Measurements from ENCODE around the gene IKZF2. TPM values are rescaled to one million over a fixed set of nuclear protein-coding genes. Genes with fewer than 3 reads are reported as not detected.

IKZF2 gene
- polyA plus RNA-seq, 4 donors: under 0.01 to 3.7 (median 0.22) TPM

DNA sequence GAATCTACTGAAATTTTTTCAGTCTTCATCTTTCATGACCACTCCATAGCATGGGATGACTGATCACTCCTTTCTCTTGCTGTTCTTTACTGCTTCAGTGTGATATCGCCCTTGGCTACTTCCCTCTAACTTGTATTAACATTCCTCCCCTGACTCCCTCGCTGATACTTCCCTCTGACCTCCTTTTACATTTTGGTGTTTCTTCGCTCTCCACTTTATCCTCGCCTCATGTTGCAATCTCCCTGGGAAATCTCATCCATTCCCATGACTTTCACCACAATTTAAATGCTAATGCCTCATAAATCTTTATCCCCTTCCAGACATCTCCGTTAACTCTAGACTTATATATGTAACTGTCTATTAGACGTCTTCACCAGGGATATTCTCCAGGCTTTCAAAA lies 167.3 kb downstream of the IKZF2 start:
- DNase-seq (no peak), FAIRE-seq (no peak)
- H3K36me3 ChIP-seq (ENCODE audit: control insufficient read depth in 3 of 3, insufficient read depth in 2 of 3, low read depth in 1 of 3, low read length in 3 of 3): no peaks in the 10 kb centered on the region
- no peaks in the 10 kb centered on the region for H3K4me1 ChIP-seq (ENCODE audit: control insufficient read depth in 3 of 3, insufficient read depth in 2 of 3, low read depth in 1 of 3, low read length in 2 of 3)
- no peaks in the 10 kb centered on the region for H3K27me3 ChIP-seq (ENCODE audit: control insufficient read depth in 3 of 3, insufficient read depth in 3 of 3, low read length in 3 of 3)
- H3K4me3 ChIP-seq (ENCODE audit: low read depth in 1 of 3, low read length in 3 of 3): no peak overlapping the region
- 85 to 94% (median 92%) methylated on average over 6 of the region's 6 CpGs for WGBS, 3 donors
- H3K27ac ChIP-seq (ENCODE audit: low read depth in 1 of 3, low read length in 2 of 3): no peak overlapping the region
- no peaks in the 10 kb centered on the region for H3K9me3 ChIP-seq (ENCODE audit: control insufficient read depth in 2 of 2, insufficient read depth in 1 of 2, low read depth in 1 of 2, low read length in 1 of 2)

DNA sequence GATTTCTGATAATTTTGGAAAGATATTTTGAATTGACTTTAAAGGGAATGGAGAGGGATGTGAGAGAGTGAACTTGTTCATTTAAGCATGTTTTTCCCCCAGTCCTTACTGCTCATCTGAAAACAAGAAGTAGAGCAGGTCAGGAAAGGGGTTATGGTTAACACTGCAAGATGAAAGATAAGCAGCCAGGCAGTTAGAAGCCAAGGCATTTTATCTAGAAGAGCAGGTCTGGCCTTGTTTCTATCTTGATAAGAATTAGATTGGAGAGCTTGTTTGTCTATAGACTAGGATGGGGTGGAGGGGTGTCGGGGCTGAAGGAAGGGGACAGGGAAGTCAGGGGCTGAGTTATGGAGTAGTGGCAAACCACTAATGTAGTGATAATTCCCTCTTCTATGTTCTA lies 171.6 kb downstream of the IKZF2 start:
- H3K4me1 ChIP-seq (ENCODE audit: control insufficient read depth in 3 of 3, insufficient read depth in 2 of 3, low read depth in 1 of 3, low read length in 2 of 3): no peaks in the 10 kb centered on the region
- H3K27me3 ChIP-seq (ENCODE audit: control insufficient read depth in 3 of 3, insufficient read depth in 3 of 3, low read length in 3 of 3): no peaks in the 10 kb centered on the region
- H3K27ac ChIP-seq (ENCODE audit: low read depth in 1 of 3, low read length in 2 of 3): no peak overlapping the region
- peak in 1 of 2 donors; percentile 8 for DNase-seq
- no peaks in the 10 kb centered on the region for H3K36me3 ChIP-seq (ENCODE audit: control insufficient read depth in 3 of 3, insufficient read depth in 2 of 3, low read depth in 1 of 3, low read length in 3 of 3)
- no peak overlapping the region for H3K4me3 ChIP-seq (ENCODE audit: low read depth in 1 of 3, low read length in 3 of 3)
- WGBS, 3 donors: 7 to 23% (median 20%) methylated on average over 1 of the region's 1 CpG
- no peaks in the 10 kb centered on the region for H3K9me3 ChIP-seq (ENCODE audit: control insufficient read depth in 2 of 2, insufficient read depth in 1 of 2, low read depth in 1 of 2, low read length in 1 of 2)
- FAIRE-seq: no peak

DNA sequence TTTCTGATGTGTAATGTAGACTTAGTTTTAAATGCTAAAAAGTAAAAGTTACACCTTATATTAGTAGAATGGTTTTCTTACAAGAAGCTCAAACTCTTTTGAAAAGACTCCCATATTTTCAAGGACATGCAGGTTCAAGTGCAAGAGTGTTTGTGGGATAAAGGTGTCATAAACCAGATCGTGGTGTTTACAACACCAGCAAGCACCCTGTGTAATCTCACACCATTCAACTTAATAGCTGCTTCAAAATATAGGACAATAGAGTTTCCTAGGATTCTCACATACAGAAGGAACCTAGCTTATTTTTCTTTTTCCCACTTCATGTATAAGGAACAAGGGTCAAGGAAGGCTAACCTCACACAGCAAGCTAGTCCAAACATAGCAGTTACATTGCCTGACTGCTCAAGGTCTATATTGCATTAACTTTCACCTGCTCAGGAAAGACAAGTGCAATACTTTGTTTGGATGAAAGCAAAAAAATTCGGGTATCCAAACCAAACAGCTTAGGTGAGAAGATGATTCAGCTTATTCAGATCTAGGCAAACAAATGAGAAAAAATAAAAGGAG lies 172.3 kb downstream of the IKZF2 start:
- Histone ChIP-seq H3K27me3 (ENCODE audit: control insufficient read depth in 3 of 3, insufficient read depth in 3 of 3, low read length in 3 of 3) (no peaks in the 10 kb centered on the region), H3K4me3 (ENCODE audit: low read depth in 1 of 3, low read length in 3 of 3) (no peak overlapping the region), H3K4me1 (ENCODE audit: control insufficient read depth in 3 of 3, insufficient read depth in 2 of 3, low read depth in 1 of 3, low read length in 2 of 3) (no peaks in the 10 kb centered on the region), H3K27ac (ENCODE audit: low read depth in 1 of 3, low read length in 2 of 3) (no peak overlapping the region), H3K36me3 (ENCODE audit: control insufficient read depth in 3 of 3, insufficient read depth in 2 of 3, low read depth in 1 of 3, low read length in 3 of 3) (no peaks in the 10 kb centered on the region), H3K9me3 (ENCODE audit: control insufficient read depth in 2 of 2, insufficient read depth in 1 of 2, low read depth in 1 of 2, low read length in 1 of 2) (no peaks in the 10 kb centered on the region)
- DNase-seq (peak in 1 of 2 donors; percentile 9), FAIRE-seq (no peak)
- 6 to 16% (median 14%) methylated on average over 2 of the region's 2 CpGs for WGBS, 3 donors

DNA sequence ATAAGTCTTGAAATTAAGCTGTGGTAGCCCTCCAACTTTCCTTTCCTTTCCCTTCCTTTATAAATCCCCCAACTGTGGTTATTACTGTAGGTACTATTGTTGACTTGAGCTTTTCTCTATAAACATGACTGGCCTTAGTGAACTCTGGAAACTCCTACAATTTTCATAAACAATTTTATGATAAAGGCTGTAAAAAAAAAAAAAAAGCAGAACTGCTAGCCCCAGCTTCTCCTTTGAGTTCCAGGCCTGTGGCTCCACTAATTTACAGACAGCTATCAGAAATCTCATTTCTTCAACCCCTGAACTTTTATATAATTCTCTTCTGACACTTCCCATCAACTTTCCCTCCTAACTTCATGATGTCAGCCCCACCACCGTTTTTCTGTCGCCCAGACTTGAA lies 174.3 kb downstream of the IKZF2 start:
- Histone ChIP-seq H3K27me3 (ENCODE audit: control insufficient read depth in 3 of 3, insufficient read depth in 3 of 3, low read length in 3 of 3) (no peaks in the 10 kb centered on the region), H3K36me3 (ENCODE audit: control insufficient read depth in 3 of 3, insufficient read depth in 2 of 3, low read depth in 1 of 3, low read length in 3 of 3) (no peaks in the 10 kb centered on the region), H3K4me3 (ENCODE audit: low read depth in 1 of 3, low read length in 3 of 3) (no peak overlapping the region), H3K4me1 (ENCODE audit: control insufficient read depth in 3 of 3, insufficient read depth in 2 of 3, low read depth in 1 of 3, low read length in 2 of 3) (no peaks in the 10 kb centered on the region), H3K27ac (ENCODE audit: low read depth in 1 of 3, low read length in 2 of 3) (no peak overlapping the region), H3K9me3 (ENCODE audit: control insufficient read depth in 2 of 2, insufficient read depth in 1 of 2, low read depth in 1 of 2, low read length in 1 of 2) (no peaks in the 10 kb centered on the region)
- no peak for FAIRE-seq
- WGBS, 3 donors: 83 to 89% (median 86%) methylated on average over 2 of the region's 2 CpGs
- DNase-seq: no peak

DNA sequence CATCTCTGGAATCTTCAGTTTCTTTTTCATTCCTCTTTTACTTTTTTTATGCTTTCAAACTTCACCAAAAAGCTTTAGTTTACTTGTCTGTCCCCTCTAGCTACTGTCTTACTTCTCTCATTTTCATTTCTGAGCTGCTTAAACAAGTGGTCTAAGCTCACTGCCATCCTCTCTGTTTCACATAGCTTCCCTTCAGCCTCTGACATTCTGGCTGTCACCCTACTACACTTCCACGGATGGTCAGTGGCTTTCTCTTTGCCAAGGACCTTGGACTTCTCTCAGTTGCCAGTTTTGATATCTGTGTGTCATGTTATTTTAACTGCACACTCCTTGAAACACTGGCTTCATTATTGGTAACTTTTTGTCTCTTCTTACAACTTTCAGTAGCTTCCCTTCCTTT lies 176.1 kb downstream of the IKZF2 start:
- peak; percentile 1 to 4 for DNase-seq
- H3K27me3 ChIP-seq (ENCODE audit: control insufficient read depth in 3 of 3, insufficient read depth in 3 of 3, low read length in 3 of 3): no peaks in the 10 kb centered on the region
- WGBS, 3 donors: 18 to 40% (median 24%) methylated on average over 1 of the region's 1 CpG
- FAIRE-seq: no peak
- H3K4me3 ChIP-seq (ENCODE audit: low read depth in 1 of 3, low read length in 3 of 3): no peak overlapping the region
- no peaks in the 10 kb centered on the region for H3K9me3 ChIP-seq (ENCODE audit: control insufficient read depth in 2 of 2, insufficient read depth in 1 of 2, low read depth in 1 of 2, low read length in 1 of 2)
- no peak overlapping the region for H3K27ac ChIP-seq (ENCODE audit: low read depth in 1 of 3, low read length in 2 of 3)
- no peaks in the 10 kb centered on the region for H3K4me1 ChIP-seq (ENCODE audit: control insufficient read depth in 3 of 3, insufficient read depth in 2 of 3, low read depth in 1 of 3, low read length in 2 of 3)
- H3K36me3 ChIP-seq (ENCODE audit: control insufficient read depth in 3 of 3, insufficient read depth in 2 of 3, low read depth in 1 of 3, low read length in 3 of 3): no peaks in the 10 kb centered on the region

DNA sequence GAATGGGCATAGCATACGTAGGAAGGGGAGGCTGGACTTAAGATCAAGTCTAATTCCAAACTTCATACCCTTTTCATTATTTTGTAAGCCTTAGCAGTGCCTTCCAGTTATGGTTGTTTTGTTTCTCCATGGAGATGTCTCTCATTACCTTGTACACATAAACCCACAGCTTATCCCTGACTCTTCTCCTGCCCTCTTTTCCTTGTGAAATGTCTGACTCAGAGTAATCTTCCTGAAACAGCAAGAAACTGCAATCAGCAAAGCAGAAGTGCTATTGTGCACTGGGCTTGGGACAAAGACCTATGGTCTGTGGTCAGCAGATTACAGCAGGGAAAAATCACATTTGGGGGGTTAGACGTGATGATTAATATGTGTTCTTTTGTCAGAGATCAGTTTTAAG lies 176.7 kb downstream of the IKZF2 start:
- DNase-seq (peak in 1 of 2 donors; percentile 19), FAIRE-seq (no peak)
- H3K27me3 ChIP-seq (ENCODE audit: control insufficient read depth in 3 of 3, insufficient read depth in 3 of 3, low read length in 3 of 3): no peaks in the 10 kb centered on the region
- no peak overlapping the region for H3K27ac ChIP-seq (ENCODE audit: low read depth in 1 of 3, low read length in 2 of 3)
- H3K4me1 ChIP-seq (ENCODE audit: control insufficient read depth in 3 of 3, insufficient read depth in 2 of 3, low read depth in 1 of 3, low read length in 2 of 3): no peaks in the 10 kb centered on the region
- no peak overlapping the region for H3K4me3 ChIP-seq (ENCODE audit: low read depth in 1 of 3, low read length in 3 of 3)
- no peaks in the 10 kb centered on the region for H3K9me3 ChIP-seq (ENCODE audit: control insufficient read depth in 2 of 2, insufficient read depth in 1 of 2, low read depth in 1 of 2, low read length in 1 of 2)
- WGBS, 3 donors: 42 to 47% (median 42%) methylated on average over 2 of the region's 2 CpGs
- no peaks in the 10 kb centered on the region for H3K36me3 ChIP-seq (ENCODE audit: control insufficient read depth in 3 of 3, insufficient read depth in 2 of 3, low read depth in 1 of 3, low read length in 3 of 3)

DNA sequence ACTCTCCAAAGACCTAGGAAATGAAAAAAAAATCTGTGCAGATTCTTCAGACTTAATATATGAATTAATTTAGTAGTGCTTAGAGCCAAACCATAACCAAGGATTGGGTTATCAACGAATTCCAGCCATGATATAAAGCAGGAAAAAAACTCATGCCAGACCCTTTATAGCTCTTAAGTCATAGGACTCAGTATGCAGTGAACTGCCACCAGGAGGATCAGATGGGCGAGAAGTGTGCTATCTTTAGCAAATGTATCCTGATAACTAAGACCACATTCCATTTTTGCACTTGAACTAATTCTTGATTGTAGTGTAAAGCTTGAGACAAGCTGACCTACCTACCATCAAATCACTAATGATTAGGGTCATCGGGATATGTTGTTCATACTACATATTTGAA lies 178.1 kb downstream of the IKZF2 start:
- FAIRE-seq (no peak), DNase-seq (no peak)
- no peak overlapping the region for H3K4me3 ChIP-seq (ENCODE audit: low read depth in 1 of 3, low read length in 3 of 3)
- H3K4me1 ChIP-seq (ENCODE audit: control insufficient read depth in 3 of 3, insufficient read depth in 2 of 3, low read depth in 1 of 3, low read length in 2 of 3): no peaks in the 10 kb centered on the region
- no peaks in the 10 kb centered on the region for H3K9me3 ChIP-seq (ENCODE audit: control insufficient read depth in 2 of 2, insufficient read depth in 1 of 2, low read depth in 1 of 2, low read length in 1 of 2)
- no peaks in the 10 kb centered on the region for H3K36me3 ChIP-seq (ENCODE audit: control insufficient read depth in 3 of 3, insufficient read depth in 2 of 3, low read depth in 1 of 3, low read length in 3 of 3)
- no peak overlapping the region for H3K27ac ChIP-seq (ENCODE audit: low read depth in 1 of 3, low read length in 2 of 3)
- H3K27me3 ChIP-seq (ENCODE audit: control insufficient read depth in 3 of 3, insufficient read depth in 3 of 3, low read length in 3 of 3): no peaks in the 10 kb centered on the region
- 78 to 86% (median 80%) methylated on average over 3 of the region's 3 CpGs for WGBS, 3 donors

DNA sequence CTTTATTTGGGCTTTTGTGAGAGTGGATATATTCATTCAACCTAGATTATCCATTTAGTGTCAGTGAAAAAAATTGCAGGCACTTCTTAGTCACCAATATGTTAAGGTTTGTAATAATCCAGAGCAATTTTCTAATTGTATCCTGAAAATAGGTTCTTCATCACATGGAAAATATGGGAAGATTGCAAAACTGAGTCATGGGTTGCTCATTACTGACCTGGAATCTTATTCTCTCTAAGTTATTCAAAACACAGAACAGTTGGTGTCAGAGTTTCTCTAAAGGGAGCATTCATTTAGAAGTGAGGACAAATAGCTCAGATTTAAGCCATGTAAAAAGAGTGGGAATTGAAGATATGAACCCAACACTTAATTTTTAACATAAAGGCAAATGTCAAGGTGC lies 181.3 kb downstream of the IKZF2 start:
- Histone ChIP-seq H3K9me3 (ENCODE audit: control insufficient read depth in 2 of 2, insufficient read depth in 1 of 2, low read depth in 1 of 2, low read length in 1 of 2) (no peaks in the 10 kb centered on the region), H3K27me3 (ENCODE audit: control insufficient read depth in 3 of 3, insufficient read depth in 3 of 3, low read length in 3 of 3) (no peaks in the 10 kb centered on the region), H3K27ac (ENCODE audit: low read depth in 1 of 3, low read length in 2 of 3) (no peak overlapping the region), H3K4me1 (ENCODE audit: control insufficient read depth in 3 of 3, insufficient read depth in 2 of 3, low read depth in 1 of 3, low read length in 2 of 3) (no peaks in the 10 kb centered on the region), H3K36me3 (ENCODE audit: control insufficient read depth in 3 of 3, insufficient read depth in 2 of 3, low read depth in 1 of 3, low read length in 3 of 3) (no peaks in the 10 kb centered on the region), H3K4me3 (ENCODE audit: low read depth in 1 of 3, low read length in 3 of 3) (no peak overlapping the region)
- DNase-seq: no peak
- FAIRE-seq: no peak

DNA sequence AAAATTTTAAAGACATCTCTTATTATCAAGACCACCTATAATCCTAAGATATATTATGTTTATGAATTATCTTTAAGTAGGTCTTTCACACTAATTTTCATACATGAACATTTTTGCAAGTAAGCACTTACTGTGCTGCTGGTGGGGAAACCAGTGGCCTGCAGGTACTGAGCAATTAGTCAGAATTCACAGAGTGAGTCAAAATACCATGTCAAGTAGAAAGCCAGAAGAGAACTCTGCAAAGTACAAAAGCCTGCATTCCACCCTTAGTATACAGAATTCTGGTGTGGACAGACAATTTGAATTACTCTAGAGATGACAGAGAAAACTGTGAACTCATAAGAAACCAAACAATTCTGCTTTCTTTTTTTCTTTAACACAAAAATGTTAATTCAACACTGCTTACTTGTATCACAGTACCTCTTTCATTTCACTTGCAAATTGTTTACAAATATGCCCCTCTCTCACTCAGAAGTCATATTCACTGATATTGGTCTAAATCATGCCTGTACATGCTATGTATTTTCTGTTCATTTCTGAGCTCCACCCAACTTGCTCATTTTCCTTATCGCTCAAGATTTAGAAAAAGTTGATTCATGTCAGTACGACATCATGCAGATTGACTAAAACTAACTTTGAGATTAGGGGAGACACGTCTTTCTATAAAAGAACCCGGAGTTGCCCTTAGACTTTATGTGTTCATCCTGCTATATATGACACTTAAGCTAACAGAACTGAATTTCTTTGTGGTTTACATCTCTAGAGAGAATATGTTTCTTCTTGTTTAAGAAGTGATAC lies 182.9 kb downstream of the IKZF2 start:
- WGBS, 3 donors: 69 to 81% (median 76%) methylated on average over 4 of the region's 4 CpGs
- no peaks in the 10 kb centered on the region for H3K27me3 ChIP-seq (ENCODE audit: control insufficient read depth in 3 of 3, insufficient read depth in 3 of 3, low read length in 3 of 3)
- H3K4me1 ChIP-seq (ENCODE audit: control insufficient read depth in 3 of 3, insufficient read depth in 2 of 3, low read depth in 1 of 3, low read length in 2 of 3): no peaks in the 10 kb centered on the region
- DNase-seq: no peak
- no peak for FAIRE-seq
- H3K4me3 ChIP-seq (ENCODE audit: low read depth in 1 of 3, low read length in 3 of 3): no peak overlapping the region
- no peaks in the 10 kb centered on the region for H3K36me3 ChIP-seq (ENCODE audit: control insufficient read depth in 3 of 3, insufficient read depth in 2 of 3, low read depth in 1 of 3, low read length in 3 of 3)
- no peaks in the 10 kb centered on the region for H3K9me3 ChIP-seq (ENCODE audit: control insufficient read depth in 2 of 2, insufficient read depth in 1 of 2, low read depth in 1 of 2, low read length in 1 of 2)
- H3K27ac ChIP-seq (ENCODE audit: low read depth in 1 of 3, low read length in 2 of 3): no peak overlapping the region
